PC-3 (cell line): ENCODE measurements around the gene C19orf33. TPM values are rescaled to one million over a fixed set of nuclear protein-coding genes. Genes with fewer than 3 reads are reported as not detected.

Experiments used
- ATAC-seq: fragments of 200-7000 bp; cut with Tn5 transposase; 2 replicates; pipeline ENCODE4 v1.9.1; 2020; ENCODE audit warnings: mild to moderate bottlenecking, moderate library complexity
- BruUV-seq: library from RNA; stranded (reverse); fragments of 400-500 nt; replicated peaks from 2 replicates; lab custom pipeline; 2021; lab: Mats Ljungman, UMichigan
- CTCF ChIA-PET: fragments of 300-600 bp; sonication (Branson Sonifier 250); formaldehyde crosslinking; loops from one replicate; lab custom pipeline; 2022; ENCODE audit warnings: antibody characterized with exemption; lab: Charles Lee
- POLR2A ChIA-PET: fragments of 300-600 bp; sonication (Branson Sonifier 250); formaldehyde crosslinking; loops from one replicate; lab custom pipeline; 2022; ENCODE audit warnings: antibody characterized with exemption; ENCODE audit not compliant: unreplicated experiment; lab: Charles Lee
- DNase-seq: peaks from one replicate; pipeline ENCODE4 v3.0.0-alpha.2; 2015
- H2AFZ ChIP-seq: fragments of 300-600 bp; sonication (generic); 2 replicates; pipeline ENCODE4 v1.6.0; 2016; ENCODE audit warnings: antibody characterized with exemption, low read length
- H3F3A ChIP-seq: fragments of 300-600 bp; sonication (generic); one replicate; pipeline ENCODE4 v1.6.0; 2017; ENCODE audit warnings: antibody characterized with exemption, low read length, control low read depth, mild to moderate bottlenecking; ENCODE audit not compliant: unreplicated experiment
- H3K27ac ChIP-seq: fragments of 300-600 bp; sonication (generic); 2 replicates; pipeline ENCODE4 v1.5.1; 2016; ENCODE audit warnings: mild to moderate bottlenecking, low read length
- H3K27me3 ChIP-seq: fragments of 300-600 bp; sonication (generic); 2 replicates; pipeline ENCODE4 v1.6.1; 2016; ENCODE audit warnings: low read length, mixed read lengths
- H3K36me3 ChIP-seq: fragments of 300-600 bp; sonication (generic); 2 replicates; pipeline ENCODE4 v1.6.1; 2016; ENCODE audit warnings: low read depth, mixed run types, low read length, mixed read lengths
- H3K4me1 ChIP-seq: fragments of 300-600 bp; sonication (generic); 2 replicates; pipeline ENCODE4 v1.5.1; 2016; ENCODE audit warnings: low read length; ENCODE audit not compliant: insufficient read depth
- H3K4me2 ChIP-seq: fragments of 300-600 bp; sonication (generic); 2 replicates; pipeline ENCODE4 v1.6.0; 2016; ENCODE audit warnings: low read length
- H3K4me3 ChIP-seq: fragments of 300-600 bp; sonication (generic); 2 replicates; pipeline ENCODE4 v1.5.1; 2016; ENCODE audit warnings: mild to moderate bottlenecking, low read length, mixed read lengths
- H3K79me2 ChIP-seq: fragments of 300-600 bp; sonication (generic); 2 replicates; pipeline ENCODE4 v1.6.1; 2017; ENCODE audit warnings: low read length, mixed read lengths
- H3K9ac ChIP-seq: fragments of 300-600 bp; sonication (generic); 2 replicates; pipeline ENCODE4 v1.6.0; 2016; ENCODE audit warnings: mild to moderate bottlenecking, low read length
- H3K9me2 ChIP-seq: fragments of 300-600 bp; sonication (generic); replicated peaks from 2 replicates; pipeline ENCODE4 v1.6.1; 2016; ENCODE audit warnings: mixed run types, low read length, mixed read lengths
- H3K9me3 ChIP-seq: fragments of 300-600 bp; sonication (generic); 2 replicates; pipeline ENCODE4 v1.6.1; 2016; ENCODE audit warnings: low read length, mixed read lengths
- H4K20me1 ChIP-seq: fragments of 300-600 bp; sonication (generic); 2 replicates; pipeline ENCODE4 v1.6.1; 2016; ENCODE audit warnings: low read length, mixed read lengths
- CTCF ChIP-seq: fragments of 300-600 bp; sonication (generic); conservative IDR thresholded peaks from 2 replicates; pipeline ENCODE4 v1.5.1; 2017; ENCODE audit warnings: antibody characterized with exemption, low read depth, mild to moderate bottlenecking, low read length
- EZH2 ChIP-seq: fragments of 300-600 bp; sonication (generic); IDR thresholded peaks from one replicate; pipeline ENCODE4 v1.6.1; 2017; ENCODE audit warnings: antibody characterized with exemption, mild to moderate bottlenecking, low read length; ENCODE audit not compliant: unreplicated experiment
- EZH2phosphoT487 ChIP-seq: fragments of 300-600 bp; sonication (generic); IDR thresholded peaks from 2 replicates; pipeline ENCODE4 v1.6.1; 2018; ENCODE audit warnings: mild to moderate bottlenecking, antibody characterized with exemption, low read length, borderline replicate concordance
- intact Hi-C: fragments of 100-400 bp; cut with micrococcal nuclease; formaldehyde crosslinking; loops from 2 replicates; pipeline ENCODE4 v1.9.0; 2023
- total RNA-seq: library from RNA; depleted of rRNA; stranded (reverse); fragments of >200 nt; gene quantifications from 2 replicates; pipeline ENCODE4 v1.2.3, GENCODE V29; 2014

The C19orf33 gene
- total RNA-seq, 1 experiment from 2014 or later: 212 TPM

DNA sequence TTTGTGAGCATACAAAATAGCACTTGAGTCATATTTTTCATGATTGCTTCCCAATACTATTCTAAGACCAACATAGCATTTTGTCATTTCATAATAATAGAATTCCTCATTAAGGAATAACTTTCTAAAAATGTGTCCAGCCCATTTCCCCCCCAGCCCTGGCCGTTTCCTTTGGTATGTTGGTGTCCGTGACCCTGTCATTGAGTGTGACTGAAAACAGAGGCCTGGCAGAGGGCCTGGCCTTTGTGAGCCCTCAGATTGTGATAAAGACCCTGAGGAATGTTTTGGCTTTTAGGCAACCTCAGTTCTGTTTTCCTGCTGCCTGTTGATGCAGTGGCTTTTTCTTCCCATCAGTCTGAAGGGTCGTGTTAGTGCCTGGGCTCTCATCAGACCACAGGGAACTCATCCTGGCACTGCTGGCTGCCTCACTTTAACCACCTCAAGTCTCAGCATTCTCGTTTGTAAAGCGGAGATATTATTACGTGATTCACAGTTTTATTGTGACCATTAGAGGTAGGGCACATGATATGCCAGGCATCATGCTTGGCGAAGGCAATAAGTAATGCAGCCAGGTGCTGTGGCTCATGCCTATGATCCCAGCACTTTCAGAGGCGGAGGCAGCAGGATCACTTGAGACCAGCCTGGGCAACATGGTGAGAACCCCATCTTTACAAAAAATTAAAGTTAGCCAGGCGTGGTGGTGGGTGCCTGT is 25.9 kb upstream of the C19orf33 start:
- intact Hi-C loops: no loop called here
- Histone ChIP-seq H3K27me3 (no peaks in the 10 kb centered on the region), H3F3A (peaks cover 3% of the 10 kb centered on the region), H3K4me1 (peaks cover 31% of the 10 kb centered on the region), H4K20me1 (peaks cover 8% of the 10 kb centered on the region; the same call in 1 of the 2 replicates), H3K36me3 (peaks cover 9% of the 10 kb centered on the region), H3K27ac (peak overlapping the region; percentile 65), H3K4me3 (peak overlapping the region; percentile 46; the same call in 1 of the 2 replicates), H3K79me2 (peaks cover 99% of the 10 kb centered on the region), H2AFZ (no peak overlapping the region), H3K9ac (no peak overlapping the region), H3K9me2 (no peaks in the 10 kb centered on the region), H3K9me3 (no peaks in the 10 kb centered on the region), H3K4me2 (peak overlapping the region; percentile 78)
- no TSS peak for BruUV-seq
- DNase-seq (peak; percentile 17), ATAC-seq (peak; percentile 48)
- ChIA-PET POLR2A (interaction anchor here (0.7 kb wide), 1 partner anchor 27 kb away, joined by 8 read pairs; no protein-coding TSS in a partner anchor), CTCF (no interaction called here)
- TF ChIP-seq EZH2phosphoT487 (no peak), EZH2 (no peak), CTCF (no peak)

DNA sequence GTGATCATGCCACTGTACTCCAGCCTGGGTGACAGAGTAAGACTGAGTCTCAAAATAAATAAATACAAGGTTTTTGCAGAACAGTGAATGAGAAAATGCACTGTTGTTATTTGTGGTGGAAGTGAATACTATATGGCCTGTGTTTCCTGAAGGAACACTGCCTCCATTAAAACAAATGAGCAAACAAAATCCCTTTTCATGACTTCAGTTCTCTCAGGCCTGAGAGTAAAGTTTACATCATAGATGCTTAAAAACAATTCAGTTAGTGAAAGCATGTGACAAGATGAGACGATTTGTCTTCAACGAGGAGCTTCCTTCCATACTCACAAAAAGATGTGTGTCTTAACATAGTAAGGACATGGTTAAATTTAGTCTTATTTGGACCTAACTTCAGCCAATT is 25.3 kb upstream of the C19orf33 start:
- BruUV-seq: no TSS peak
- Histone ChIP-seq H2AFZ (no peak overlapping the region), H4K20me1 (0 out of 2 replicates have a peak, but pooled peaks cover 2% of the 10 kb centered on the region), H3K4me2 (peak overlapping the region; percentile 78; the same call in 1 of the 2 replicates), H3K36me3 (peaks cover 9% of the 10 kb centered on the region), H3F3A (peaks cover 3% of the 10 kb centered on the region), H3K4me1 (peaks cover 25% of the 10 kb centered on the region), H3K4me3 (no peak overlapping the region), H3K9me2 (no peaks in the 10 kb centered on the region), H3K79me2 (peaks cover 98% of the 10 kb centered on the region), H3K27ac (peak overlapping the region; percentile 65), H3K9ac (no peak overlapping the region), H3K9me3 (no peaks in the 10 kb centered on the region), H3K27me3 (no peaks in the 10 kb centered on the region)
- POLR2A ChIA-PET: interaction anchor here (0.7 kb wide), 1 partner anchor 28 kb away, joined by 8 read pairs; no protein-coding TSS in a partner anchor
- intact Hi-C loops: no loop called here
- CTCF ChIA-PET: no interaction called here
- DNase-seq: no peak
- no peak for ATAC-seq
- TF ChIP-seq EZH2phosphoT487 (no peak), EZH2 (no peak), CTCF (no peak)
